ENCODE data around the gene HBA1.
"Not testable (repeated sequence)": the region's sequence is repeated elsewhere in the genome, so short reads cannot be mapped to it uniquely, and the experiment has no call there.

The HBA1 gene

GRCh38 chr16:160242-160641 lies 16.2 kb upstream of the HBA1 start:
- not testable (repeated sequence) for DNase-seq

DNA sequence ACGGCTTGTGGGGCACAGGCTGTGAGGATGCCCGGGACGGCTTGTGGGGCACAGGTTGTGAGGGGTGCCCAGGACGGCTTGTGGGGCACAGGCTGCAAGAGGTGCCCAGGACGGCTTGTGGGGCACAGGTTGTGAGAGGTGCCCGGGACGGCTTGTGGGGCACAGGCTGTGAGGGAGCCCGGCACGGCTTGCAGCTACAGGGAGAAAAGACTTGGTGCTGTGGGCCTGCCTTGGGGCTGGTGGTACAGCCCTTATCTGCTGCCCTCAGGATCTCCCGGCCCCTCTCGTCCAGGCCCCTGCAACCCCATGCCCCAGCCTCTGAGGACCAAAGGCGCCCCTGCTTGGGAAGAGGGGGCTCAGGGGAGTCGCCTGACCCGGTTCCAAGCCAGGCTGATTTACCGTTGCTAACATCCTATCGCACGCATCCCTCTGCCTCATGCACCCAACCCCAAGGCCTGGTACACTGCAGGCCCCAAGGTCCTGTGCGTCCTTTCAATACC lies 15.7 kb upstream of the HBA1 start:
- DNase-seq = no peak

DNA sequence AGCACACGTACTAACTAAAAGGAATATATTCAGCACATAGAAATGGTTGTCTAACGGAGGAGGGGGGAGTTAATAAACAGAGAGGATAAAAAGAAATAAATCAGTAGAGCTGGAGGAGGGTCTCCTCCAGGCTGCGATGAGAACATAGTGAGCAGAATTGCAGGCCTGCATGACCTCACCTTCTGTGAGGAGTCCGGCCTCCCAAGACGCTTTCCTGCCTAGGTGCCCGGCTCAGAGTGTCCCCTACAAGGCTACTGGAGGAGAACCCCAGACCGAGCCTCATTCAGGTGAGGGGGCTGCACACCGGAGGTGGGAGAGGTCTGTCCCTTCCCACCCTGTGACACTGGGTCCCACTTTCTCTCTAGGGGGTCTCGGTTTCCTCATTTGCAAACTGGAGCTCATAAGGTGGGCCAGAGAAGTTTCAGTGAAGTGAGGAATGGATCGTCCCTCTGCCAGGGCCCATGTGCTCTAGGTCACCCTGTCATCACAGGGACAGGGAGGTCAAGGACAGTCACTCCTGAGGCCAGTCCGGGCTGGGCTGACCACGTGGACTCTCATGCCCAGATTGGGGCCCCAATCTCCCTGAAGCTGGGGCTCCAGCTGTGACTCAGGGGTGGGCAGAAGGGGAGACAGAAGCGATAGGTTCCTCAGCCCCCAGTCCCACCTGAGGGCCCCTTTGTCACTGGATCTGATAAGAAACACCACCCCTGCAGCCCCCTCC lies 14.0 kb upstream of the HBA1 start:
- DNase-seq = no peak

DNA sequence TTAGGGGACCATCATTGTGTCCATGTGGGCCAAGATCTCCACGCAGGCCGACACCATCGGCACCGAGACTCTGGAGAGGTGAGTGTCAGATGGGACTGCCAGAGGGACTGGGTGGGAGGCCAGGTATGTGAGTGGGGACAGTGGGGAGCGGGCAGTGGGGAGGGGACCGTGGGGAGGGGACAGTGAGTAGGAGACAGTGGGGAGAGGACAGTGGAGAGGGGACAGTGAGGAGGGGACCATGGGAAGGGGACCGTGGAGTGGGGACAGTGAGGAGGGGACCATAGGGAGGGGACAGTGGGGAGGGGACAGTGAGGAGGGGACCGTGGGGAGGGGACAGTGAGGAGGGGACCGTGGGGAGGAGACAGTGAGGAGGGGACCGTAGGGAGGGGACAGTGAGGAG lies 13.3 kb upstream of the HBA1 start:
- not testable (repeated sequence) for DNase-seq

- not testable (repeated sequence) for DNase-seq
These were observed 12.8 kb upstream of the HBA1 start for GRCh38 chr16:163696-164095.

DNA sequence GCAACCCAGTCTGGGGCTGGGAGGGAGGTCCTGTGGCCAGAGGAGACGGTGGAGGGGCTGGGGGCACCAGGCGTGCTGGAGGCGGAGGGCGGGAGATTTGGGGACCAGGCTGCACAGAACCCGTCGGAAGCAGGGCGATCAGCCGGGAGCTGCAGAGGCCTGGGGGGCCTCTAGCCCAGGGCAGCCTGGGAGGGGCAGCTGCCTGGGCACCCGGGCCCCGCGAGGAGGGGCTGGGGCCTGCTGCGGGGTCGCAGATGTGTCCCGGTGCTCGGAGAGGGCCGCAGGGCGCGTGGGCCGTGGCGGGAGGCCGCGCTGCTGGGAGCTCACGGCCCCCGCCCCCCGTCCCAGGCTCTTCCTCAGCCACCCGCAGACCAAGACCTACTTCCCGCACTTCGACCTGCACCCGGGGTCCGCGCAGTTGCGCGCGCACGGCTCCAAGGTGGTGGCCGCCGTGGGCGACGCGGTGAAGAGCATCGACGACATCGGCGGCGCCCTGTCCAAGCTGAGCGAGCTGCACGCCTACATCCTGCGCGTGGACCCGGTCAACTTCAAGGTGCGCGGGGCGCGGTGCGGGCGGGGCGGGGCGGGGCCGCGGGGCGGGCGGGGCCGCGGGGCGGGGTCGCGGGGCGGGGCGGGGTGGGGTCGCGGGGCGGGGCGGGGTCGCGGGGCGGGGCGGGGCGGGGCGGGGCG lies 12.2 kb upstream of the HBA1 start:
- not testable (repeated sequence) for DNase-seq

DNA sequence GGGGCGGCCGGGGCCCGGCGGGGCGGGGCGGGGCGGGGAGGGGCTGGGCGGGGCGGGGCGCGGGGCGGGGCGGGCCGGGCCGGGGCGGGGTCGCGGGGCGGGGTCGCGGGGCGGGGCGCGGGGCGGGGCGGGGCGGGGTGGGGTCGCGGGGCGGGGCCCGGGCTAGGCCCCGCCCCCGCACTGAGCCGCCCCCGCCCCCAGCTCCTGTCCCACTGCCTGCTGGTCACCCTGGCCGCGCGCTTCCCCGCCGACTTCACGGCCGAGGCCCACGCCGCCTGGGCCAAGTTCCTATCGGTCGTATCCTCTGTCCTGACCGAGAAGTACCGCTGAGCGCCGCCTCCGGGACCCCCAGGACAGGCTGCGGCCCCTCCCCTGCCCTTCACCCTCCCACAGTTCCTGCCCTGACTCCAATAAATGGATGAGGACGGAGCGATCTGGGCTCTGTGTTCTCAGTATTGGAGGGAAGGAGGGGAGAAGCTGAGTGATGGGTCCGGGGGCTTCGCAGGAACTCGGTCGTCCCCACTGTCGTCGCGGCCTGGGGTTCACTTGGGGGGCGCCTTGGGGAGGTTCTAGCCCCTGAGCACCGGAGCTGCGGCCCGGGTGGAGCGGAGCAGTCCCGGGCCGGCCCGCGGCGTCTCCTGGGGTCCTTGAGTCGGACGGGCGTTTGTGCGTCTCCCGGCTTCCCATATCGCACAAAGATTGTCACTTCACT lies 11.5 kb upstream of the HBA1 start:
- DNase-seq = no peak

DNA sequence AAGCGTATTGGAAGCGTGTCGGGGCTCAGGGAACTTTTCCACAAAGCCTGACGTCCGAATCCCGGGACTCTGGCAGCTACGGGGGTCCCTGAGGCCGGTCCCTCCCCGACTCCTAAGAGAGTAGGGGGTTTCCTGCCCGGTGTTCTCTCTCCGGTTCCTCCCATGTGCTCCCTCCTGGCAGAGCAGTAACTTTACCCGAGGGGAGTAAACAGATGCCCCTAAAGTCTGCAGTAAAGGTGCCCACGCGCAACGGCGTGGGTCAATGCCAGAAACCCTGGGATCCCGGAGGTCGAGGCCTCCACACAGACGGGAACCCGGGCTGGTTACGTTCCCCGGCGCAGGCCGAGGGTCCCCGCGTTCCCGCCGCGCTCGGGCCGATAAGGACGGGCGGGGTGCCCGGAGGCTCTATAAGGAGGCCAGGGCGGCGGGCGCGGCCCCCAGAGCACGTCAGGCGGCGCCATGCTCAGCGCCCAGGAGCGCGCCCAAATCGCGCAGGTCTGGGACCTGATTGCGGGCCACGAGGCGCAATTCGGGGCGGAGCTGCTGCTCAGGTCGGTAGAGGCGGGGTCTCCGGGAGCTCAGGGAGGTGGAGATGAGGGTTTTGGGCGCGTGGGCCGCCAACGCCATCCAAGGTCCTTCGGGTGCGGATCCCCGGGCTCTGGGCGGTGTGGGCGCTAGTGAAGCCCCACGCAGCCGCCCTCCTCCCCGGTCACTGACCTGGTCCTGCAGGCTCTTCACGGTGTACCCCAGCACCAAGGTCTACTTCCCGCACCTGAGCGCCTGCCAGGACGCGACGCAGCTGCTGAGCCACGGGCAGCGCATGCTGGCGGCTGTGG lies 10.7 kb upstream of the HBA1 start, which contains the start of gene HBM:
HBM (plus strand) TSS at position 440 of the 836 bp plus-strand sequence; CDS start at position 460, 20 bp downstream.
- no peak for DNase-seq

GRCh38 chr16:166375-167121 lies 9.9 kb upstream of the HBA1 start:
- DNase-seq = no peak

GRCh38 chr16:167122-167690 lies 9.3 kb upstream of the HBA1 start:
- DNase-seq = no peak

GRCh38 chr16:168424-168823 lies 8.1 kb upstream of the HBA1 start:
- DNase-seq = no peak

GRCh38 chr16:169014-169413 lies 7.5 kb upstream of the HBA1 start:
- no peak for DNase-seq

DNA sequence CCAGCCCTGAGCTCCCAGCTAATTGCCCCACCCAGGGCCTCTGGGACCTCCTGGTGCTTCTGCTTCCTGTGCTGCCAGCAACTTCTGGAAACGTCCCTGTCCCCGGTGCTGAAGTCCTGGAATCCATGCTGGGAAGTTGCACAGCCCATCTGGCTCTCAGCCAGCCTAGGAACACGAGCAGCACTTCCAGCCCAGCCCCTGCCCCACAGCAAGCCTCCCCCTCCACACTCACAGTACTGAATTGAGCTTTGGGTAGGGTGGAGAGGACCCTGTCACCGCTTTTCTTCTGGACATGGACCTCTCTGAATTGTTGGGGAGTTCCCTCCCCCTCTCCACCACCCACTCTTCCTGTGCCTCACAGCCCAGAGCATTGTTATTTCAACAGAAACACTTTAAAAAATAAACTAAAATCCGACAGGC lies 6.4 kb upstream of the HBA1 start:
- not testable (repeated sequence) for DNase-seq

- no peak for DNase-seq
These were observed 5.7 kb upstream of the HBA1 start for GRCh38 chr16:170788-171187.

DNA sequence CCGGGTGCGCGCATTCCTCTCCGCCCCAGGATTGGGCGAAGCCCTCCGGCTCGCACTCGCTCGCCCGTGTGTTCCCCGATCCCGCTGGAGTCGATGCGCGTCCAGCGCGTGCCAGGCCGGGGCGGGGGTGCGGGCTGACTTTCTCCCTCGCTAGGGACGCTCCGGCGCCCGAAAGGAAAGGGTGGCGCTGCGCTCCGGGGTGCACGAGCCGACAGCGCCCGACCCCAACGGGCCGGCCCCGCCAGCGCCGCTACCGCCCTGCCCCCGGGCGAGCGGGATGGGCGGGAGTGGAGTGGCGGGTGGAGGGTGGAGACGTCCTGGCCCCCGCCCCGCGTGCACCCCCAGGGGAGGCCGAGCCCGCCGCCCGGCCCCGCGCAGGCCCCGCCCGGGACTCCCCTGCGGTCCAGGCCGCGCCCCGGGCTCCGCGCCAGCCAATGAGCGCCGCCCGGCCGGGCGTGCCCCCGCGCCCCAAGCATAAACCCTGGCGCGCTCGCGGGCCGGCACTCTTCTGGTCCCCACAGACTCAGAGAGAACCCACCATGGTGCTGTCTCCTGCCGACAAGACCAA lies 4.0 kb upstream of the HBA1 start, which contains the start of gene HBA2:
HBA2 (plus strand) TSS at position 503 of the 568 bp plus-strand sequence; CDS start at position 540, 37 bp downstream.
- not testable (repeated sequence) for DNase-seq

GRCh38 chr16:173211-173854 lies 3.1 kb upstream of the HBA1 start:
- DNase-seq = not testable (repeated sequence)

GRCh38 chr16:173928-174769 lies 2.3 kb upstream of the HBA1 start:
- DNase-seq = not testable (repeated sequence)

DNA sequence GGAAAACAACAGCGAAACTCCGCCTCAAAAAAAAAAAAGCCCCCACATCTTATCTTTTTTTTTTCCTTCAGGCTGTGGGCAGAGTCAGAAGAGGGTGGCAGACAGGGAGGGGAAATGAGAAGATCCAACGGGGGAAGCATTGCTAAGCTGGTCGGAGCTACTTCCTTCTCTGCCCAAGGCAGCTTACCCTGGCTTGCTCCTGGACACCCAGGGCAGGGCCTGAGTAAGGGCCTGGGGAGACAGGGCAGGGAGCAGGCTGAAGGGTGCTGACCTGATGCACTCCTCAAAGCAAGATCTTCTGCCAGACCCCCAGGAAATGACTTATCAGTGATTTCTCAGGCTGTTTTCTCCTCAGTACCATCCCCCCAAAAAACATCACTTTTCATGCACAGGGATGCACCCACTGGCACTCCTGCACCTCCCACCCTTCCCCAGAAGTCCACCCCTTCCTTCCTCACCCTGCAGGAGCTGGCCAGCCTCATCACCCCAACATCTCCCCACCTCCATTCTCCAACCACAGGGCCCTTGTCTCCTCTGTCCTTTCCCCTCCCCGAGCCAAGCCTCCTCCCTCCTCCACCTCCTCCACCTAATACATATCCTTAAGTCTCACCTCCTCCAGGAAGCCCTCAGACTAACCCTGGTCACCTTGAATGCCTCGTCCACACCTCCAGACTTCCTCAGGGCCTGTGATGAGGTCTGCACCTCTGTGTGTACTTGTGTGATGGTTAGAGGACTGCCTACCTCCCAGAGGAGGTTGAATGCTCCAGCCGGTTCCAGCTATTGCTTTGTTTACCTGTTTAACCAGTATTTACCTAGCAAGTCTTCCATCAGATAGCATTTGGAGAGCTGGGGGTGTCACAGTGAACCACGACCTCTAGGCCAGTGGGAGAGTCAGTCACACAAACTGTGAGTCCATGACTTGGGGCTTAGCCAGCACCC lies 1.2 kb upstream of the HBA1 start:
- DNase-seq = no peak
